K562 (cell line): ENCODE measurements around the gene UIMC1. TPM values are rescaled to one million over a fixed set of nuclear protein-coding genes. Genes with fewer than 3 reads are reported as not detected.

ENCODE experiments used
- ATAC-seq: fragments of 200-7000 bp; cut with Tn5 transposase; 3 replicates; pipeline ENCODE4 v1.9.1; 2020; ENCODE audit warnings: moderate library complexity
- BruUV-seq: library from RNA; stranded (reverse); fragments of 400-500 nt; replicated peaks from 2 replicates; lab custom pipeline; 2021; lab: Mats Ljungman, UMichigan
- CTCF ChIA-PET: fragments of 300-600 bp; formaldehyde crosslinking; extraction: SDS; loops from one replicate; lab custom pipeline; 2021; ENCODE audit warnings: low intra/inter-chr PET ratio; lab: Yijun Ruan, JAX
- POLR2A ChIA-PET: fragments of 300-600, 350-650 bp; sonication (Branson Sonifier 250); formaldehyde crosslinking; extraction: SDS; loops from one replicate; lab custom pipeline; 2021; ENCODE audit warnings: antibody characterized with exemption, inconsistent platforms; lab: Yijun Ruan, JAX
- DNase-seq, 4 experiments: peaks; one replicate each; pipeline versions ENCODE4 v3.0.0 to v3.0.0-alpha.2; 2011 to 2018; ENCODE audit warnings: low spot score in 3 of 4, mixed read lengths in 3 of 4; ENCODE audit errors: extremely low read depth in 1 of 4
- FAIRE-seq: peaks from 2 replicates; lab custom pipeline; 2011; peaks lifted over from hg19 to GRCh38; lab: Jason Lieb, UNC
- H2AFZ ChIP-seq: 2 replicates; pipeline ENCODE4 v1.6.0; 2011; ENCODE audit warnings: low read depth, low read length, control low read depth, inconsistent platforms
- H3K27ac ChIP-seq: fragments of 200-600 bp; 3 replicates; pipeline ENCODE4 v1.8.0; 2011; ENCODE audit warnings: low read depth, mild to moderate bottlenecking, control low read depth, inconsistent platforms, low read length, moderate library complexity, mixed read lengths; ENCODE audit errors: extremely low read depth
- H3K27me3 ChIP-seq, 2 experiments: fragments of 300-600 bp in 1 of 2; 2 replicates in 1 of 2; 3 replicates in 1 of 2; pipeline versions ENCODE4 v1.6.0 to v1.8.0; 2011; ENCODE audit warnings: inconsistent platforms in 2 of 2, low read length in 2 of 2, mild to moderate bottlenecking in 1 of 2, mixed read lengths in 1 of 2, moderate library complexity in 1 of 2; ENCODE audit not compliant: control insufficient read depth in 2 of 2, insufficient read depth in 2 of 2
- H3K36me3 ChIP-seq: fragments of 300-600 bp; 3 replicates; pipeline ENCODE4 v1.8.0; 2011; ENCODE audit warnings: mild to moderate bottlenecking, low read length, inconsistent platforms; ENCODE audit not compliant: control insufficient read depth, insufficient read depth
- H3K4me1 ChIP-seq, 2 experiments: fragments of 200-600 bp in 1 of 2; replicated peaks in 1 of 2; 2 replicates in 1 of 2; 3 replicates in 1 of 2; pipeline versions ENCODE4 v1.5.1 to v1.8.0; 2011; ENCODE audit warnings: inconsistent platforms in 2 of 2, low read length in 2 of 2, mild to moderate bottlenecking in 1 of 2, mixed read lengths in 1 of 2, moderate library complexity in 1 of 2; ENCODE audit not compliant: control insufficient read depth in 2 of 2, insufficient read depth in 2 of 2
- H3K4me2 ChIP-seq: 2 replicates; pipeline ENCODE4 v1.6.1; 2011; ENCODE audit warnings: low read length, control low read depth, inconsistent platforms, mixed read lengths; ENCODE audit not compliant: insufficient read depth
- H3K4me3 ChIP-seq: fragments of 200-600 bp; sonication (generic), shearing (Covaris generic); 2 replicates; pipeline ENCODE4 v1.5.1; 2016; ENCODE audit warnings: control low read depth, inconsistent platforms
- H3K79me2 ChIP-seq: fragments of 200-600 bp; 3 replicates; pipeline ENCODE4 v1.8.0; 2011; ENCODE audit warnings: low read length, inconsistent platforms; ENCODE audit not compliant: control insufficient read depth, insufficient read depth
- H3K9ac ChIP-seq, 2 experiments: 2 replicates each; pipeline versions ENCODE4 v1.6.0 to v1.6.1; 2011; ENCODE audit warnings: low read depth in 2 of 2, low read length in 2 of 2, control low read depth in 1 of 2, inconsistent platforms in 1 of 2, mild to moderate bottlenecking in 1 of 2, mixed read lengths in 1 of 2; ENCODE audit not compliant: insufficient read depth in 1 of 2
- H3K9me1 ChIP-seq: one replicate; pipeline ENCODE4 v1.6.0; 2011; ENCODE audit warnings: inconsistent platforms, mild to moderate bottlenecking, low read length, moderate library complexity; ENCODE audit not compliant: control insufficient read depth, insufficient read depth
- H3K9me3 ChIP-seq: replicated peaks from 2 replicates; pipeline ENCODE4 v1.5.1; 2011; ENCODE audit warnings: low read depth, low read length, inconsistent platforms; ENCODE audit not compliant: control insufficient read depth, insufficient read depth
- H4K20me1 ChIP-seq: replicated peaks from 2 replicates; pipeline ENCODE4 v1.6.1; 2011; ENCODE audit warnings: low read length, inconsistent platforms, mixed read lengths; ENCODE audit not compliant: control insufficient read depth, insufficient read depth
- DACH1 ChIP-seq: fragments of 450-650 bp; IDR thresholded peaks from 2 replicates; pipeline ENCODE4 v1.6.1; 2018; ENCODE audit not compliant: partially characterized antibody
- FOSL1 ChIP-seq: fragments of 200-800 bp; sonication (Bioruptor generic); conservative IDR thresholded peaks from 2 replicates; pipeline ENCODE4 v1.6.1; 2016; ENCODE audit warnings: missing genetic modification characterization, missing compliant biosample characterization
- GTF2F1 ChIP-seq: IDR thresholded peaks from 2 replicates; pipeline ENCODE4 v1.6.1; 2011; ENCODE audit warnings: low read depth, low read length, improper control_type of control experiment
- HNRNPH1 ChIP-seq: fragments of 200-400 bp; formaldehyde crosslinking; optimal IDR thresholded peaks from 2 replicates; pipeline ENCODE3; 2017; ENCODE audit warnings: low read depth, mild to moderate bottlenecking, low read length, moderate library complexity
- KAT2B ChIP-seq: IDR thresholded peaks from one replicate; pipeline ENCODE4 v1.6.1; 2012; ENCODE audit warnings: low read depth, mild to moderate bottlenecking, control low read depth, inconsistent platforms, low read length, moderate library complexity
- MAFF ChIP-seq: IDR thresholded peaks from 2 replicates; pipeline ENCODE4 v1.6.1; 2012; ENCODE audit warnings: low read length, improper control_type of control experiment
- MAZ ChIP-seq, 2 experiments: fragments of 450-650 bp in 1 of 2; sonication (generic) in 1 of 2; formaldehyde crosslinking; IDR thresholded peaks in 1 of 2; conservative IDR thresholded peaks in 1 of 2; 2 replicates each; pipeline versions ENCODE4 v1.4.0 to v1.5.0; 2020; ENCODE audit warnings: mild to moderate bottlenecking in 1 of 2, missing genetic modification reagents in 1 of 2
- POLR2G ChIP-seq: fragments of 200-400 bp; formaldehyde crosslinking; IDR thresholded peaks from 2 replicates; pipeline ENCODE4 v1.6.1; 2017; ENCODE audit warnings: low read depth, mild to moderate bottlenecking, antibody characterized with exemption, low read length, moderate library complexity
- RAD21 ChIP-seq, 2 experiments: fragments of 250-450 bp in 1 of 2; fragments of 450-650 bp in 1 of 2; sonication (Bioruptor Pico) in 1 of 2; formaldehyde crosslinking in 1 of 2; IDR thresholded peaks in 1 of 2; conservative IDR thresholded peaks in 1 of 2; 2 replicates each; pipeline versions ENCODE4 v1.4.0 to v1.8.0; 2020 to 2022; ENCODE audit warnings: mild to moderate bottlenecking in 2 of 2, moderate library complexity in 1 of 2
- YY1 ChIP-seq, 3 experiments: IDR thresholded peaks; 2 replicates each; pipeline ENCODE4 v1.6.1; 2011; ENCODE audit warnings: low read length in 2 of 3, mild to moderate bottlenecking in 2 of 3, moderate library complexity in 2 of 3, borderline replicate concordance in 1 of 3, control low read depth in 1 of 3, low read depth in 1 of 3; ENCODE audit not compliant: insufficient read depth in 3 of 3, insufficient replicate concordance in 2 of 3, control insufficient read depth in 1 of 3, insufficient read length in 1 of 3; ENCODE audit errors: extremely low read depth in 1 of 3
- ZNF507 ChIP-seq: conservative IDR thresholded peaks from 2 replicates; pipeline ENCODE4 v1.6.1; 2017; ENCODE audit warnings: missing genetic modification characterization, missing compliant biosample characterization
- WGBS: fragments of 100-300 bp; shearing (Covaris generic); methylation state at CpG from one replicate; pipeline ENCODE4 v1.1.6; 2016; ENCODE audit warnings: low coverage, mixed read lengths; ENCODE audit not compliant: insufficient coverage; ENCODE audit errors: missing lambda C conversion rate; 5-methylcytosine and 5-hydroxymethylcytosine counted together
- in situ Hi-C: fragments of 300-500 bp; cut with MboI; formaldehyde crosslinking; loops from 4 replicates; pipeline ENCODE4 v1.15.0; 2018; ENCODE audit warnings: inconsistent platforms, mixed read lengths
- intact Hi-C: fragments of 100-400 bp; cut with micrococcal nuclease; formaldehyde crosslinking; loops from 2 replicates; pipeline ENCODE4 v1.14.2; 2022
- polyA plus RNA-seq, 8 experiments: library from polyadenylated mRNA; depleted of rRNA in 4 of 8; stranded (reverse) in 5 of 8; unstranded in 3 of 8; fragments of >200 nt; fragmentation: Nextera tagmentation in 2 of 8; fragmentation: Illumina TruSeq in 1 of 8; extraction: Ambion mirVana in 2 of 8; extraction: Trizol in 1 of 8; gene quantifications; 2 replicates each; pipeline versions ENCODE4 v1.2.1 to v1.2.3, GENCODE V29; 2011 to 2014; ENCODE audit warnings: inconsistent platforms in 1 of 8, missing spikeins in 1 of 8
- total RNA-seq, 7 experiments: library from RNA; depleted of rRNA in 6 of 7; stranded (reverse); fragments of >200 nt in 6 of 7; fragmentation: Illumina TruSeq in 2 of 7; extraction: Trizol in 2 of 7; gene quantifications; 2 replicates each; pipeline versions ENCODE4 v1.2.1 to v1.2.3, GENCODE V29; 2011 to 2021; ENCODE audit warnings: low replicate concordance in 1 of 7
- TF ChIP-seq, protein P1 (sequence below): fragments of 450-650 bp; conservative IDR thresholded peaks from 2 replicates; pipeline ENCODE4 v1.6.1; 2016; ENCODE audit warnings: missing genetic modification characterization, low read depth, mild to moderate bottlenecking, missing compliant biosample characterization, moderate library complexity
- TF ChIP-seq, protein P2 (sequence below), 3 experiments: IDR thresholded peaks in 2 of 3; conservative IDR thresholded peaks in 1 of 3; 2 replicates each; pipeline ENCODE4 v1.5.1; 2011 to 2012; ENCODE audit warnings: low read length in 3 of 3, mild to moderate bottlenecking in 3 of 3, control low read depth in 2 of 3, improper control_type of control experiment in 1 of 3, inconsistent platforms in 1 of 3, low read depth in 1 of 3, mixed read lengths in 1 of 3, moderate library complexity in 1 of 3; ENCODE audit not compliant: insufficient read depth in 2 of 3

The UIMC1 gene
- total and polyA plus RNA-seq, 9 of the 15 experiments (the other 6 are each of a cell fraction or from before 2014, with no cell fraction given), result 14.9 to 51.7 (median 36.8) TPM

DNA sequence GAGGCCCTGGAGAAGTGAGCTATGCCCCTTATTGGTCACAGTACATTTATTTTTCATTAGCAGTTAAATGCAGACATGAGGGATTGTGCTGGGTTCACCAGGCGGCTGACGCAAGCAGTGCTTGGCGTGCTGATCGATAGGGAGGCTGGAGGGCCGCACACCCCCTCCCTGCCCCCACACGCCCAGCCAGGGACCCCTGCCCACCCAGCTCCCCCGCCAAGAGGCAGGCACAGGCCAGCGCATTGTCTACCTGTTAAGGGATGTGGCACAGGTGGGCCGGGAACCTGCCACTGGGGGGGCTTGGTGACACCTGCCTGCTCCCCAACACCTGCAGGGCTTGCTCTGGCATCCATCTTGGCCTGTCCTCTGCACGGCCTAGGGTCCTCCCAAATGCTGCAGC, 146.7 kb downstream of the UIMC1 start:
- CTCF ChIA-PET, result no interaction called here
- Histone ChIP-seq H3K36me3 (no peaks in the 10 kb centered on the region), H3K4me3 (no peak overlapping the region), H3K4me2 (no peak overlapping the region), H3K9ac (no peak overlapping the region), H3K4me1 (peaks cover 0 to 36% of the 10 kb centered on the region in 2 experiments; a peak in 2 of 5 replicates), H3K27me3 (peaks cover 15 to 84% of the 10 kb centered on the region in 2 experiments; a peak in 4 of 5 replicates), H4K20me1 (peaks cover 20% of the 10 kb centered on the region; the same call in 1 of the 2 replicates), H3K9me3 (no peaks in the 10 kb centered on the region), H3K79me2 (no peaks in the 10 kb centered on the region), H3K27ac (no peak overlapping the region), H2AFZ (no peak overlapping the region), H3K9me1 (no peaks in the 10 kb centered on the region)
- FAIRE-seq (no peak), ATAC-seq (no peak), DNase-seq (no peak)
- 0% methylated on average over 6 of the region's 10 CpGs for WGBS
- intact Hi-C loops (no loop called here), in situ Hi-C loops (no loop called here)
- POLR2A ChIA-PET, result interaction anchor here (0.6 kb wide), 1 partner anchor 42 kb away, joined by 3 read pairs; no protein-coding TSS in a partner anchor
- TF ChIP-seq, protein P1, sequence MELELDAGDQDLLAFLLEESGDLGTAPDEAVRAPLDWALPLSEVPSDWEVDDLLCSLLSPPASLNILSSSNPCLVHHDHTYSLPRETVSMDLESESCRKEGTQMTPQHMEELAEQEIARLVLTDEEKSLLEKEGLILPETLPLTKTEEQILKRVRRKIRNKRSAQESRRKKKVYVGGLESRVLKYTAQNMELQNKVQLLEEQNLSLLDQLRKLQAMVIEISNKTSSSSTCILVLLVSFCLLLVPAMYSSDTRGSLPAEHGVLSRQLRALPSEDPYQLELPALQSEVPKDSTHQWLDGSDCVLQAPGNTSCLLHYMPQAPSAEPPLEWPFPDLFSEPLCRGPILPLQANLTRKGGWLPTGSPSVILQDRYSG, result no peak
- TF ChIP-seq RAD21 (CRISPR knock-in tag; conservative IDR thresholded peaks at IDR 0.05 in 1 of 2, IDR thresholded peaks at IDR 0.05 in 1 of 2), result no peak
- TF ChIP-seq MAZ (CRISPR knock-in tag; conservative IDR thresholded peaks at IDR 0.05 in 1 of 2, IDR thresholded peaks at IDR 0.05 in 1 of 2), result no peak
- TF ChIP-seq YY1 (IDR thresholded peaks at IDR 0.05; ENCODE audit: borderline replicate concordance in 1 of 3, control insufficient read depth in 1 of 3, extremely low read depth in 1 of 3, insufficient read depth in 3 of 3, insufficient read length in 1 of 3, insufficient replicate concordance in 2 of 3, low read depth in 1 of 3, low read length in 2 of 3), result no peak
- TF ChIP-seq ZNF507 (tag), result no peak
- TF ChIP-seq MAFF, result no peak
- no peak for TF ChIP-seq DACH1
- no peak for TF ChIP-seq HNRNPH1
- no peak for TF ChIP-seq POLR2G
- no peak for TF ChIP-seq GTF2F1
- TF ChIP-seq FOSL1, result no peak
- TF ChIP-seq KAT2B, result no peak
- TF ChIP-seq, protein P2, sequence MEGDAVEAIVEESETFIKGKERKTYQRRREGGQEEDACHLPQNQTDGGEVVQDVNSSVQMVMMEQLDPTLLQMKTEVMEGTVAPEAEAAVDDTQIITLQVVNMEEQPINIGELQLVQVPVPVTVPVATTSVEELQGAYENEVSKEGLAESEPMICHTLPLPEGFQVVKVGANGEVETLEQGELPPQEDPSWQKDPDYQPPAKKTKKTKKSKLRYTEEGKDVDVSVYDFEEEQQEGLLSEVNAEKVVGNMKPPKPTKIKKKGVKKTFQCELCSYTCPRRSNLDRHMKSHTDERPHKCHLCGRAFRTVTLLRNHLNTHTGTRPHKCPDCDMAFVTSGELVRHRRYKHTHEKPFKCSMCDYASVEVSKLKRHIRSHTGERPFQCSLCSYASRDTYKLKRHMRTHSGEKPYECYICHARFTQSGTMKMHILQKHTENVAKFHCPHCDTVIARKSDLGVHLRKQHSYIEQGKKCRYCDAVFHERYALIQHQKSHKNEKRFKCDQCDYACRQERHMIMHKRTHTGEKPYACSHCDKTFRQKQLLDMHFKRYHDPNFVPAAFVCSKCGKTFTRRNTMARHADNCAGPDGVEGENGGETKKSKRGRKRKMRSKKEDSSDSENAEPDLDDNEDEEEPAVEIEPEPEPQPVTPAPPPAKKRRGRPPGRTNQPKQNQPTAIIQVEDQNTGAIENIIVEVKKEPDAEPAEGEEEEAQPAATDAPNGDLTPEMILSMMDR (IDR thresholded peaks at IDR 0.05 in 2 of 3, conservative IDR thresholded peaks at IDR 0.05 in 1 of 3; ENCODE audit: insufficient read depth in 2 of 3, low read depth in 1 of 3, low read length in 3 of 3), result no peak
- no TSS peak for BruUV-seq
